Gastrocnemius medialis (tissue), 4 donors: ENCODE data around the gene MYL2. TPM values are rescaled to one million over a fixed set of nuclear protein-coding genes. Genes with fewer than 3 reads are reported as not detected.

ENCODE experiments used
- ATAC-seq, 2 donors: fragments of 150-250 bp; one replicate each; pipeline ENCODE4 v1.9.1; 2016
- DNase-seq, 2 donors: peaks; one replicate each; pipeline ENCODE4 v3.0.0-alpha.2; 2019
- H3K27ac ChIP-seq, 4 donors: fragments of 200-600 bp; sonication (generic); 1 replicate in 1 of 4; 2 replicates in 3 of 4; pipeline ENCODE4 v1.5.1; 2016 to 2018; ENCODE audit warnings: mild to moderate bottlenecking in 2 of 4, moderate library complexity in 1 of 4
- H3K27me3 ChIP-seq, 3 donors: fragments of 200-600 bp; sonication (generic) in 2 of 3; 1 replicate in 1 of 3; 2 replicates in 2 of 3; pipeline versions ENCODE4 v1.5.1 to v1.6.0; 2016 to 2019; ENCODE audit warnings: mild to moderate bottlenecking in 1 of 3, moderate library complexity in 1 of 3
- H3K36me3 ChIP-seq, 2 donors: fragments of 200-600 bp; sonication (generic) in 1 of 2; one replicate each; pipeline ENCODE4 v1.5.1; 2017 to 2018
- H3K4me1 ChIP-seq, 2 donors: fragments of 200-600 bp; sonication (generic) in 1 of 2; one replicate each; pipeline ENCODE4 v1.5.1; 2016 to 2017; ENCODE audit warnings: mild to moderate bottlenecking in 2 of 2
- H3K4me3 ChIP-seq, 4 donors: fragments of 200-600 bp; sonication (generic) in 3 of 4; 1 replicate in 1 of 4; 2 replicates in 3 of 4; pipeline ENCODE4 v1.5.1; 2016 to 2019; ENCODE audit warnings: mild to moderate bottlenecking in 2 of 4
- H3K9me3 ChIP-seq, 3 donors: fragments of 200-600 bp; sonication (generic) in 2 of 3; 1 replicate in 1 of 3; 2 replicates in 2 of 3; pipeline ENCODE4 v1.5.1; 2016 to 2019
- POLR2A ChIP-seq, 2 donors: fragments of 450-650 bp; IDR thresholded peaks; one replicate each; pipeline ENCODE4 v1.6.1; 2017; ENCODE audit warnings: antibody characterized with exemption in 2 of 2, mild to moderate bottlenecking in 2 of 2, moderate library complexity in 2 of 2
- in situ Hi-C, 4 donors: fragments of 200-750 bp; cut with MboI; loops; one replicate each; pipeline versions ENCODE4 v1.15.0 to v1.8.0; 2017; ENCODE audit warnings: low sequenced_read_pairs in 4 of 4
- intact Hi-C: fragments of 100-400 bp; cut with DNase I; formaldehyde crosslinking; loops from one replicate; pipeline ENCODE4 v1.15.1; 2023; ENCODE audit warnings: low total_unique reads
- total RNA-seq, 4 donors: library from RNA; depleted of rRNA; stranded (reverse); fragments of >200 nt; gene quantifications; one replicate each; pipeline versions ENCODE4 v1.1.0 to v1.2.3, GENCODE V29; 2016
- TF ChIP-seq, protein P1 (sequence below), 5 experiments: fragments of 450-650 bp in 3 of 5; fragments of 200-600 bp in 2 of 5; sonication (generic) in 2 of 5; IDR thresholded peaks in 4 of 5; conservative IDR thresholded peaks in 1 of 5; 1 replicate in 4 of 5; 2 replicates in 1 of 5; pipeline ENCODE4 v1.5.1; 2016 to 2019; ENCODE audit warnings: antibody characterized with exemption in 5 of 5, mild to moderate bottlenecking in 3 of 5, moderate library complexity in 3 of 5

The MYL2 gene
- total RNA-seq, 4 donors from 2014 or later = 817 to 5,649 (median 2,775) TPM

DNA sequence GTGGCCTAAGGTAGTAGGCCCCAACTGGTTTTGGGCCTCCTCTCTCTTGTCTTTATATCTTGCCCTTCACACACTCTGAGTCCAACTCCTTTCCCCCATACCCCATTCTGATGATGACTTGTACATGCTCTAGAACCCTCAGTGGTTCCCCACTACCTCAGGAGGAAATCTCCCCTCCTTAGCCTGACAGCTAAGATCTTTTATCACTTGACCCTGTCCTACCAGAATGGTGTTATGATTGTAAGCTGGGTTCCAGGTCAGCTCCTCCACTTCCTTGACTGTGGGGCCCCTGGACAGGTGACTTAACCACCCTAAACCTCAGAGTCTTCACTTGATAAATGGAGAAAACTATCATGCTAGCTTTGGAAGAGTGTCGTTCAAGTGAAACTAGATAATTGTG lies 9.4 kb upstream of the MYL2 start:
- no peak for DNase-seq
- intact Hi-C loops (no loop called here), in situ Hi-C loops (loop anchor here in 3 of 4 donors (10.0 to 25.0 kb wide), 2 partner anchors 382 to 385 kb away; no protein-coding TSS in a partner anchor)
- Histone ChIP-seq H3K4me3 (no peak overlapping the region), H3K9me3 (no peaks in the 10 kb centered on the region), H3K27ac (peak overlapping the region; percentile 71 to 85 (median 78)), H3K4me1 (peaks cover 19 to 30% of the 10 kb centered on the region in 2 donors), H3K36me3 (no peaks in the 10 kb centered on the region), H3K27me3 (no peaks in the 10 kb centered on the region)
- no peak for ATAC-seq
- TF ChIP-seq POLR2A (IDR thresholded peaks at IDR 0.05) = no peak
- TF ChIP-seq, protein P1, sequence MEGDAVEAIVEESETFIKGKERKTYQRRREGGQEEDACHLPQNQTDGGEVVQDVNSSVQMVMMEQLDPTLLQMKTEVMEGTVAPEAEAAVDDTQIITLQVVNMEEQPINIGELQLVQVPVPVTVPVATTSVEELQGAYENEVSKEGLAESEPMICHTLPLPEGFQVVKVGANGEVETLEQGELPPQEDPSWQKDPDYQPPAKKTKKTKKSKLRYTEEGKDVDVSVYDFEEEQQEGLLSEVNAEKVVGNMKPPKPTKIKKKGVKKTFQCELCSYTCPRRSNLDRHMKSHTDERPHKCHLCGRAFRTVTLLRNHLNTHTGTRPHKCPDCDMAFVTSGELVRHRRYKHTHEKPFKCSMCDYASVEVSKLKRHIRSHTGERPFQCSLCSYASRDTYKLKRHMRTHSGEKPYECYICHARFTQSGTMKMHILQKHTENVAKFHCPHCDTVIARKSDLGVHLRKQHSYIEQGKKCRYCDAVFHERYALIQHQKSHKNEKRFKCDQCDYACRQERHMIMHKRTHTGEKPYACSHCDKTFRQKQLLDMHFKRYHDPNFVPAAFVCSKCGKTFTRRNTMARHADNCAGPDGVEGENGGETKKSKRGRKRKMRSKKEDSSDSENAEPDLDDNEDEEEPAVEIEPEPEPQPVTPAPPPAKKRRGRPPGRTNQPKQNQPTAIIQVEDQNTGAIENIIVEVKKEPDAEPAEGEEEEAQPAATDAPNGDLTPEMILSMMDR (IDR thresholded peaks at IDR 0.05 in 4 of 5, conservative IDR thresholded peaks at IDR 0.05 in 1 of 5) = no peak

DNA sequence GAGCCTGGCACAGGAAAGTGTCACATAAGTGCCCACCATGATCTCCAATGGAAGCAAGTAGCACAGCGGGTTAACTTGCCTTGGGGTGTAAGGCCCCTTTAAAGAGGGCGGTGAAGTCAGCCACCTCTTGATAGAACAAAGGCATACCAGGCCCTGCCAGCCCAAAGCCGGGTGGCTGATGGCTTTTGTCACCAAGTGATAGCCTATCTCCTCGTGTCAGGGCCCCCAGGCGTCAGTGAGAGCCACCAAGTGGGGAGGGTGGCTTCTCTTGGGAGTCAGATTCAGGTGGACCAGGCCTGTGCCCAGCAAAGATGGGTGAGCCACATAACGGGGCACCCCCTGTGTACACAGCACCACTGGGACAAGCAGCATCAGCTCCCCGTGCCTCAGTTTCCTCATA lies 8.3 kb upstream of the MYL2 start:
- H3K27ac ChIP-seq = peak overlapping the region; percentile 71 to 85 (median 78)
- no peak overlapping the region for H3K4me3 ChIP-seq
- no peaks in the 10 kb centered on the region for H3K36me3 ChIP-seq
- intact Hi-C loops = no loop called here
- no peak for TF ChIP-seq POLR2A (IDR thresholded peaks at IDR 0.05)
- TF ChIP-seq, protein P1 (IDR thresholded peaks at IDR 0.05 in 4 of 5, conservative IDR thresholded peaks at IDR 0.05 in 1 of 5) = no peak
- DNase-seq (no peak), ATAC-seq (no peak)
- H3K4me1 ChIP-seq = peaks cover 9 to 25% of the 10 kb centered on the region in 2 donors
- in situ Hi-C loops = loop anchor here in 1 of 4 donors (25.0 kb wide), 1 partner anchor 384 kb away; no protein-coding TSS in a partner anchor
- H3K27me3 ChIP-seq = no peaks in the 10 kb centered on the region
- no peaks in the 10 kb centered on the region for H3K9me3 ChIP-seq

DNA sequence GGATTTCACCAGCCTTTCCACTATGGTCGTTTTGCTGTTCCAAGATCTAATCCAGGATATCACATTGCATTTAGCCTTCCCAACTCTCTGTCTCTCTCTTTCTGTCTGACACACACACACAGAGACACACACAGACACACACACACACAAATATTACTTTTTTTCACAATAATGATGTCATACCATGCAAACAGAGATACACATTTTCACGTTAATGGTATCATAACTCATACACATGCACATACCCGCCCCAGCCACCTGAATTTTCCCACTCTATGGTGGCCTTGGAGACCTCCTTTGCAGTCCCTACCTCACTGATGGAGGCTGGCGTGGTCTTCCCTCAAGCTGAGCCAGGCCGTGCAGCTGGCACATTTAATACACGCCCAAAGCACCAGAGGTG lies 7.2 kb upstream of the MYL2 start:
- Histone ChIP-seq H3K36me3 (no peaks in the 10 kb centered on the region), H3K4me3 (no peak overlapping the region), H3K27me3 (no peaks in the 10 kb centered on the region), H3K4me1 (peaks cover 9 to 24% of the 10 kb centered on the region in 2 donors), H3K9me3 (no peaks in the 10 kb centered on the region), H3K27ac (peak overlapping the region; percentile 71 to 85 (median 78))
- ATAC-seq (no peak), DNase-seq (no peak)
- TF ChIP-seq, protein P1 (IDR thresholded peaks at IDR 0.05 in 4 of 5, conservative IDR thresholded peaks at IDR 0.05 in 1 of 5) = no peak
- no peak for TF ChIP-seq POLR2A (IDR thresholded peaks at IDR 0.05)
- intact Hi-C loops (no loop called here), in situ Hi-C loops (loop anchor here in 1 of 4 donors (25.0 kb wide), 1 partner anchor 385 kb away; no protein-coding TSS in a partner anchor)

DNA sequence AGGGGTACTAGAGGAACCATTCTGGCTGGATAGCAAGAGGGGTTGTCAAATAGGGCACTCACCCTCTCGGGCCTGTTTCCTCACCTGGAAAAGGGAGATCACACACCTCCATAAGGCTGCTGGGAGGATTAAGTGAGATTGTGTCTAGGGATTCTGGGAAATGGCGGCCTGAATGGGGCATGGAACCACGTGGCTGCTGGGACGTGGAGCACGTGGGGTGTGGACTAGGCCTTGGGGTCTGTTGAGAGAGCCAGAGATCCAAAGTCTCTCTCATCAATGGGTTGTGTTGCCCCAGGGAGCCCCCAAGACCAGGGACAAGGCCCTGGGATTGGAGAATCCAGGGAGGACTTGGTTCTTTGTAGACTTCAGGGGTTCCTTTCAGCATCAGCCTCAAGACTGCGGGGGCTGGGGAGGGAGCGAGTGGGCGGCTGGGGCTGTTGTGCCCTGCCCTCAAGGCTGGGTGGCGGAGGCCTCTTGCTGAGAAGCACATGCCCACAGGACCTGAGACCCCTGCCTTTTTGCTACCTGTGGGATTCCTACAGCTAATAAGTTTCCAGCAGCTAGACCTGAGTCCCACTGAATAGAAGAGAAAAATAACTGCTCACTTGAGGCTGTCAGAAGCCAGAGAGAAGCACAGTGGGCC lies 3.4 kb upstream of the MYL2 start:
- Histone ChIP-seq H3K27ac (peak overlapping the region in 1 of 4 donors; percentile 38), H3K4me1 (peaks cover 6 to 28% of the 10 kb centered on the region in 2 donors), H3K4me3 (no peak overlapping the region), H3K27me3 (no peaks in the 10 kb centered on the region), H3K36me3 (no peaks in the 10 kb centered on the region), H3K9me3 (no peaks in the 10 kb centered on the region)
- in situ Hi-C loops = no loop called here
- ATAC-seq = no peak
- DNase-seq = no peak
- intact Hi-C loops = no loop called here
- TF ChIP-seq, protein P1 (IDR thresholded peaks at IDR 0.05 in 4 of 5, conservative IDR thresholded peaks at IDR 0.05 in 1 of 5) = no peak
- no peak for TF ChIP-seq POLR2A (IDR thresholded peaks at IDR 0.05)
